Measurements from ENCODE around the gene ABLIM1. TPM values are rescaled to one million over a fixed set of nuclear protein-coding genes. Genes with fewer than 3 reads are reported as not detected.

Gene ABLIM1
- total RNA-seq, 1 donor from 2014 or later, result 105 TPM

DNA sequence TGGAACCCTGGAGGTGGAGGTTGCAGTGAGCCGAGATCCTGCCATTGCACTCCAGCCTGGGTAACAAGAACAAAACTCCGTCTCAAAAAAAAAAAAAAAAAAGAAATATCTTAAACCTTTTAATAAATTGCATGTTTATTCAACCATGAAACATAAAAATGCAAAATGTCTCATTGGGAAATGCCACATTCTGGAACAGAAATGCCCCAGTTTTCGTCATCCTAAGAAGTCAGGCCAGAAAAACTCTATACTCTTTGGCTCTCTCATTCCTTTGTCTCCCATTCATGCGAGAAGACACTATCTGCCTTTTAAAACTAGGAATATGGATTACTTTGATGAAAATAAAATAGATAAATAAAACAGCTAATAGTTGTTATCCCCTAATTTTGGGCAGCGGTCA lies 21.5 kb upstream of the ABLIM1 start:
- peaks cover 33% of the 10 kb centered on the region for H3K4me1 Mint-ChIP-seq
- no peaks in the 10 kb centered on the region for H3K9me3 Mint-ChIP-seq
- H3K36me3 Mint-ChIP-seq, result no peaks in the 10 kb centered on the region
- H3K27ac Mint-ChIP-seq, result no peak overlapping the region
- H3K27me3 Mint-ChIP-seq (ENCODE audit: low read depth), result no peaks in the 10 kb centered on the region
- H3K4me3 Mint-ChIP-seq, result no peak overlapping the region
- DNase-seq (ENCODE audit: low spot score in 2 of 2, unreplicated experiment in 2 of 2), result no peak
- TF ChIP-seq CTCF (IDR thresholded peaks at IDR 0.05; ENCODE audit: unreplicated experiment), result no peak

- Mint-ChIP-seq H3K9me3 (no peaks in the 10 kb centered on the region), H3K27ac (no peak overlapping the region), H3K36me3 (no peaks in the 10 kb centered on the region)
These were observed 20.7 kb upstream of the ABLIM1 start for GRCh38 chr10:114678820-114679219.

DNA sequence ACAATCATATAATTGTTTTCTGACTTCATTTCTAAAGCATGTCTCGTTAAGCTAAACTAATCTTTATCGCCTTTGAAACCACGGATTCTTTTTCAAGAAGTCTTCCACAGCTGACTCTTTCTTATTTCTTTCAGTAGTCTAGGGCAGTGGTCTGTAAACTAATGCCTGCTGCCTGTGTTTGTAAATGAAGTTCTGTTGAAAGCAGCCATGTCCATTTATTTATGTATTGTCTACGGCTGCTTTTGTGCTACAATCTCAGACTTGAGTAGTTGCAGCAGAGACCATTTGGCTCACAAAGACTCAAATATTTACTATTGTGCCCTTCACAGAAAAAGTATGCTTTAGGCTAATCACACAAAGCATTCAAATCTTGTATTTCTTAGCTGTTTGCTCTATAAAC lies 20.3 kb upstream of the ABLIM1 start:
- H3K4me1 Mint-ChIP-seq, result peaks cover 23% of the 10 kb centered on the region
- no peak for TF ChIP-seq CTCF (IDR thresholded peaks at IDR 0.05; ENCODE audit: unreplicated experiment)
- no peak for DNase-seq (ENCODE audit: low spot score in 2 of 2, unreplicated experiment in 2 of 2)
- no peak overlapping the region for H3K4me3 Mint-ChIP-seq
- no peaks in the 10 kb centered on the region for H3K36me3 Mint-ChIP-seq
- no peaks in the 10 kb centered on the region for H3K27me3 Mint-ChIP-seq (ENCODE audit: low read depth)
- H3K27ac Mint-ChIP-seq, result no peak overlapping the region
- H3K9me3 Mint-ChIP-seq, result no peaks in the 10 kb centered on the region

More at GRCh38 chr10:114678820-114679219, 20.7 kb upstream of the ABLIM1 start:
- DNase-seq (ENCODE audit: low spot score in 2 of 2, unreplicated experiment in 2 of 2), result no peak
- Mint-ChIP-seq H3K4me3 (no peak overlapping the region), H3K27me3 (ENCODE audit: low read depth) (no peaks in the 10 kb centered on the region), H3K4me1 (peaks cover 27% of the 10 kb centered on the region)
- TF ChIP-seq CTCF (IDR thresholded peaks at IDR 0.05; ENCODE audit: unreplicated experiment), result no peak

DNA sequence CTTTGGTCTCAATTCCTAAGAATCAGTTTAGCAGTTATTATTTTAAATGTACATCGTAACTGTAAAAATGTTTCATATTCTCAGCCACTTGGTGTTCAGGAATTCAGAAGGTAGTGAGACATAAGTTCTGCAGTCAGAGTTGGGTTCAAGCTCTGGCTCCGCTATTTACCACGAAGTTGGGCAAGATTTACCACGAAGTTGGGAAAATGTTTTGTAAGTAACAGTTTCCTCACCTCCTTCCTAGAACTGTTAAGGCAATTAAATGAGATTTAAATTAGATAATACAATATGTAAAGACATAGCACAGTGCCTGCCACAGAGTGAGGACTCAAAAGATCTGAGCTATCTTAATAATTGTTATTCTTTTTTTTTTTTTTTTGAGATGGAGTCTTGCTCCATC lies 16.3 kb upstream of the ABLIM1 start:
- no peak for DNase-seq (ENCODE audit: low spot score in 2 of 2, unreplicated experiment in 2 of 2)
- peaks cover 4% of the 10 kb centered on the region for H3K4me1 Mint-ChIP-seq
- no peaks in the 10 kb centered on the region for H3K9me3 Mint-ChIP-seq
- no peaks in the 10 kb centered on the region for H3K36me3 Mint-ChIP-seq
- H3K27ac Mint-ChIP-seq, result no peak overlapping the region
- no peak overlapping the region for H3K4me3 Mint-ChIP-seq
- TF ChIP-seq CTCF (IDR thresholded peaks at IDR 0.05; ENCODE audit: unreplicated experiment), result no peak
- no peaks in the 10 kb centered on the region for H3K27me3 Mint-ChIP-seq (ENCODE audit: low read depth)

- H3K4me1 Mint-ChIP-seq, result peaks cover 2% of the 10 kb centered on the region
- no peak for TF ChIP-seq CTCF (IDR thresholded peaks at IDR 0.05; ENCODE audit: unreplicated experiment)
- no peaks in the 10 kb centered on the region for H3K36me3 Mint-ChIP-seq
- H3K4me3 Mint-ChIP-seq, result no peak overlapping the region
- H3K27me3 Mint-ChIP-seq (ENCODE audit: low read depth), result no peaks in the 10 kb centered on the region
- H3K27ac Mint-ChIP-seq, result no peak overlapping the region
- peaks cover 9% of the 10 kb centered on the region for H3K9me3 Mint-ChIP-seq
- no peak for DNase-seq (ENCODE audit: low spot score in 2 of 2, unreplicated experiment in 2 of 2)
These were observed 11.6 kb upstream of the ABLIM1 start for GRCh38 chr10:114669648-114670047.
